HUES6 (cell line): Measurements from ENCODE around the gene CGNL1.

Experiments used
- H3K27ac ChIP-seq: 2 replicates; pipeline ENCODE4 v1.7.0; 2013; ENCODE audit warnings: low read depth, mild to moderate bottlenecking, low read length, inconsistent platforms
- H3K27me3 ChIP-seq: 2 replicates; pipeline ENCODE4 v1.6.1; 2013; ENCODE audit warnings: low read length; ENCODE audit not compliant: control insufficient read depth, insufficient read depth
- H3K36me3 ChIP-seq: 2 replicates; pipeline ENCODE4 v1.6.1; 2013; ENCODE audit warnings: low read length; ENCODE audit not compliant: control insufficient read depth, insufficient read depth
- H3K4me1 ChIP-seq: 2 replicates; pipeline ENCODE4 v1.6.1; 2013; ENCODE audit warnings: low read length; ENCODE audit not compliant: control insufficient read depth, insufficient read depth
- H3K4me3 ChIP-seq: 2 replicates; pipeline ENCODE4 v1.5.1; 2013; ENCODE audit warnings: low read depth, low read length
- H3K9ac ChIP-seq: one replicate; pipeline ENCODE4 v1.6.1; 2013; ENCODE audit warnings: mild to moderate bottlenecking, low read length
- H3K9me3 ChIP-seq: 2 replicates; pipeline ENCODE4 v1.6.1; 2013; ENCODE audit warnings: low read depth, low read length; ENCODE audit not compliant: control insufficient read depth, insufficient read depth

The CGNL1 gene

DNA sequence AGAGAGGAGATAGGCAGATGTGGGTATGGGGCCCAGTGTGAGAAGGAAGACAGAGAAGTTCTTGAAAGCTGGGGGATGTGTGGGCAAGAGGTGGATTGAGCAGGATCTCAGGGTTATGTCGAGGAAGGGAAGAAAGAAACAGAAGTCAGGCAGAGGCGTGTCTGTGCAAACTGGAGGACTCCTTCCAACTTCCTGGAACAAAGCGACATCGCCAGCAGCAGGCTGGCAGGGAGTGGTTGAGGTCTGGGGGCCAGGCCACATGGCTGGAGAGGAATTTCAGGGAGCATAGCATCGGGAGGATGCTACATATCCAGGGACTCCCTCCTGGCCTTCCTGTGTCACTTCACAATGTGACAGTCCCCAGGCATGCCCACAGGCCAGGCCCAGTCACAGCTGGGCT is 172.5 kb downstream of the CGNL1 start:
- Histone ChIP-seq H3K27me3 (no peaks in the 10 kb centered on the region), H3K27ac (no peak overlapping the region)

DNA sequence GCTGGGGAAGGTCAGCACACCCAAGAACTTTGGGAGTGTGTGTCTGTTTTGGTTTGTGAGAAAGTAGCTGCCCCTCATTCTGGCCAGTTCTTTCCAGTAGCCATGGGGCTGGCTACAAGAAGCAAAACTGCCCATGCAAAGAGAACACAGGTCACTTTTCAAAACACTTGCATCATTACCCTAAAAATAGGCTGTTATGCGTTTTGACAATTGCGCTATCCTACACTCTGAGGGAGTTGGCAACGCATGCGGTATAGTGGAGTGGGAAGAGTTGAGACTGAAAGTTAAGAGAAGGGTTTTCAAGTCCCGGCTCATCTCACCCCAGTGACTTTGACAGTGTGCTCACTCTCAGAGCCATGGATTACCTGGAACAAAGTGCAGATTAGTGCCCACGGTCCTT is 173.6 kb downstream of the CGNL1 start:
- Histone ChIP-seq H3K9ac (no peak overlapping the region), H3K27me3 (no peaks in the 10 kb centered on the region), H3K27ac (no peak overlapping the region), H3K4me3 (no peak overlapping the region), H3K4me1 (peaks cover 48% of the 10 kb centered on the region), H3K36me3 (peaks cover 59% of the 10 kb centered on the region), H3K9me3 (no peaks in the 10 kb centered on the region)

More for the DNA sequence above, 172.5 kb downstream of the CGNL1 start:
- no peaks in the 10 kb centered on the region for H3K9me3 ChIP-seq
- H3K4me1 ChIP-seq, result peaks cover 37% of the 10 kb centered on the region
- H3K9ac ChIP-seq, result no peak overlapping the region
- no peak overlapping the region for H3K4me3 ChIP-seq
- peaks cover 70% of the 10 kb centered on the region for H3K36me3 ChIP-seq

DNA sequence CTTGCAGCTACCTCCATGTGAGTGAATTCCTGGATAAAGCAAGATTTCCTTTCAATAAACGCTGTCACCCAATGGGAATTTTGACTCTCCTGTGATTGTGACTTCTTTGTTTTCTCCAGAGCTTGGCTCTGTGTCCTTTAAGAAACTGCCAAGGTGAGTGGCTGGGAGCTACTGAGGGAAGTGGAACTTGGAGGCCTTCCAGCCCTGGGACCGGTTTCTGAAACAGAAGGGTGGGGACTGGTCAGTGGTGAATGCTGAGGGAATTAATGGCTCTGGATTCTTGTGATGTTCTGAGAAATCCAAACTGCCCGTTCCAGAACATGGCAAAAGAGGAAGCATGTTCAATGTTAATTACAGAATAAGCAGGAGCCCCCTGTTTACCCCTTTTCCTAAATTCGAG is 174.3 kb downstream of the CGNL1 start:
- Histone ChIP-seq H3K27me3 (no peaks in the 10 kb centered on the region), H3K9me3 (no peaks in the 10 kb centered on the region), H3K36me3 (peaks cover 52% of the 10 kb centered on the region), H3K9ac (no peak overlapping the region), H3K4me1 (peaks cover 53% of the 10 kb centered on the region), H3K27ac (no peak overlapping the region), H3K4me3 (no peak overlapping the region)

DNA sequence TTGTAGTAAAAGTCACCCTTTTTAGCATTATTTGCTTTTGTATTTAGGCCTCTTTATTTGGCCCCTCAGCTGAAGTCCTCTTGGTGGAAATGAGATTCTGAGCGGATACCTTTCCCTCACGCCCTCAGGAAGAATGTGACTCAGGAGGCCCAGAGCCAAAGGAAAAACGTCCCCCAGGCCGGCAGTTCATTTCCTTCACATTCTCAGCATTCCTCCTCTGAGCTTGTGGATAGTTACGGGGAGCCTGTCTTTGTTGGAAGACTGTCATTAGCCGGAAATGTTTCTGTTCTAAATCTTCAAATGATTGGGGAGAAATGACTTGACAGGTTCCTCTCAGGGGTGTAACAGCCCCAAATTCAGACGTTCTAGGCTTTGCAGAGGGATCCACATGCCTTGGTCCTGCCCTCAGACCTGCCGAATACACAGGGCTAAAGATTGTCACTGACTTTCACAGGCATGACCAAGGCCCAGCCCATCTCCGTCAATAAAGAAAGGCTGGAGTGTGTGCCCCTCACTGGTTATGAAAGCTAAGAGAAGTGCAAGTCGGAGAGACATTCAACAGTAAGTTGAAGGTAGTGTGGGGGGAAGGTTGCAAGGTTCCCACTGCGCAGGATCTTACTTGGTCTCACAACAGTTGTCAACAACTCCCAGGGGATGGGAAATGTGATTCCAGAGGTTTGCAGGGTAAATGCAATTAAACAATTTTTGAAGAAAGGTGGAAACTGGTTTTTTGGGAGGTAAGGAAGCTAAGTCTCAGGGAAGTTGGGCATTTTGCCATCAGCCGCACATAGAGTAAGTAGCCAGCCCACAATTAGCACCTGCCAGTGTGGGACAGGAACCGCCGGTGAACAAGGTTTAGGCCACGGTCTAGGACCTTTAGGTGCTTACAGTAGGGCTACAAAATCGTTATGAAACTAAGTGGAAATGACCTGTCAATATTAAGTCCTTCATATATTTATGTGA is 175.7 kb downstream of the CGNL1 start:
- H3K4me1 ChIP-seq, result peaks cover 53% of the 10 kb centered on the region
- no peaks in the 10 kb centered on the region for H3K9me3 ChIP-seq
- peak overlapping the region; percentile 80; the same call in 1 of the 2 replicates for H3K27ac ChIP-seq
- H3K36me3 ChIP-seq, result peaks cover 40% of the 10 kb centered on the region
- peak overlapping the region; percentile 21; the same call in 1 of the 2 replicates for H3K4me3 ChIP-seq
- H3K9ac ChIP-seq, result peak overlapping the region; percentile 35
- no peaks in the 10 kb centered on the region for H3K27me3 ChIP-seq

DNA sequence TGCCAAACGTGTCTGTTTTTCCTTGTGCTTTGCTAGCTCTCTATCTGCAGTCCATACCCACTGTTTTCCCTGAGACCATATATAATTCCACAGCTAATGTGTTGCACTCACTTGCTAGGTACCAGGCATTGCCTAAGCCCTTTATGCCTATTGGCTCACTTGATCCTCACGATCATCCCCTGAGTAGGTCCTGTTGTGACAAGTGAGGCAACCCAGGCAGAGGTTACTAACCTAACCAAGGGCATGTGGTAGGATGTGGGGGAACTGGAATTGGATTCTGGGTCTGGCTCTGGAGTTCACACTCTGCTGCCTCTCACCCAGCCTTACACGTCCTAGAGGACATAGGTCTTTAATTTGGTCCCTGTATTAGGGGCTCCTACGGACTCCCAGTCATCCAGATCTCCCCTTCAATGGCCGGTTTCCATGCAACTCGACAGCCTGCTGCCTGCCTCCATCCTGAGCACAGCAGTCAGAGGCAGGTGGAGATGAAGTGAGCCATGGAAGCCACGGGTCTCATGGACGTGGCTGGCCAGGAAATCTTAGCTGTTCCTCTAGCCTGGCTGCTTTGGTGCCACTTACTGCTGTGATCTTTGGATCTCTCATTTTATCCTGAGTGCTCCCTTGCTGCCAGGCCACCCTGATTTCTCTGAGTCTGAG is 176.5 kb downstream of the CGNL1 start:
- Histone ChIP-seq H3K4me3 (no peak overlapping the region), H3K27ac (no peak overlapping the region), H3K27me3 (no peaks in the 10 kb centered on the region), H3K4me1 (peaks cover 53% of the 10 kb centered on the region), H3K9me3 (no peaks in the 10 kb centered on the region), H3K9ac (no peak overlapping the region), H3K36me3 (peaks cover 31% of the 10 kb centered on the region)

DNA sequence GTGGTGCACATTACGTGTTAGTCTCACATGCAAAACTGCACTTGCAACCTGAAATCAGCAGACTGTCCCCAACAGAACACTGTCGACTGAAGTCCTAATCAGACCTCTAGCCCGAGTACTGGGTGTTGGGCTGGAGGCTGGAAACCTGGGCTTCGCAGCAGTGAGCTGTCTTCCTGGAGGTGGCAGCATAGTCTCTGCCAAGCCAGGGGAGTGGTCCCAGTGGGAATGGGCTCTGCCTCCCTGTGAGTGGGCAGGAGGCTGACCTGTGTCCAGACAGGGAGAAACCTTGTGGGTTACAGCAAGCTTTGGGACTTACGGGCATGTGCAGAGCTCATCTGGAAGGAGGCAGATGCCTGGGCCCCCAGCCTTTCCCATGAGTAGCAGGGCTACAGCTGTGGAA is 177.2 kb downstream of the CGNL1 start:
- Histone ChIP-seq H3K9ac (no peak overlapping the region), H3K36me3 (peaks cover 27% of the 10 kb centered on the region), H3K27ac (no peak overlapping the region), H3K4me1 (peaks cover 53% of the 10 kb centered on the region), H3K4me3 (no peak overlapping the region), H3K9me3 (no peaks in the 10 kb centered on the region), H3K27me3 (no peaks in the 10 kb centered on the region)

- Histone ChIP-seq H3K4me1 (peaks cover 53% of the 10 kb centered on the region), H3K9ac (no peak overlapping the region), H3K36me3 (peaks cover 20% of the 10 kb centered on the region), H3K9me3 (no peaks in the 10 kb centered on the region), H3K27ac (no peak overlapping the region), H3K27me3 (no peaks in the 10 kb centered on the region), H3K4me3 (no peak overlapping the region)
Observed at GRCh38 chr15:57554063-57554811, 177.9 kb downstream of the CGNL1 start.

- H3K9ac ChIP-seq, result no peak overlapping the region
- peaks cover 50% of the 10 kb centered on the region for H3K4me1 ChIP-seq
- no peak overlapping the region for H3K4me3 ChIP-seq
- peaks cover 15% of the 10 kb centered on the region for H3K36me3 ChIP-seq
- no peaks in the 10 kb centered on the region for H3K27me3 ChIP-seq
- no peaks in the 10 kb centered on the region for H3K9me3 ChIP-seq
- H3K27ac ChIP-seq, result no peak overlapping the region
Observed at GRCh38 chr15:57554812-57555179, 178.5 kb downstream of the CGNL1 start.

DNA sequence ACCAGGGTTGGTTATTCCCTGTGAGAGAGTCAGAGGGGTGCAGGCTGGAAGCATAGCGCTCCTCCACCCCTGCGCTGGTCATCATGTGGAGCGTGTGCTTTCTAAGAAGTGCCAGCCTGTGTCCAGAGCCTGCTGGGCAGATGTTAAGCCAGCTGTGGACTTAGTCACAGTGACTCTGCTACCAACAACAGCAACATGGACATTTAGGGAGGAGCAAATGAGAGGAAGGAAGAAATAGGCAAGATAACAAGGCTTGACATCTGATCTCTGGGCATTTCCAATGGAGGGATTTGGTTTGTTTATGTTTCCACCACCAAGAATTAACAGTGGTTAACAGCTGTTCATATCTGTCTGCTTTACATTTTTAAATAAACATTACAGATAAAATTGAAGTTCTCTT is 179.0 kb downstream of the CGNL1 start:
- Histone ChIP-seq H3K9me3 (no peaks in the 10 kb centered on the region), H3K4me1 (peaks cover 48% of the 10 kb centered on the region), H3K4me3 (no peak overlapping the region), H3K27ac (no peak overlapping the region), H3K9ac (no peak overlapping the region), H3K36me3 (peaks cover 11% of the 10 kb centered on the region; the same call in 1 of the 2 replicates), H3K27me3 (no peaks in the 10 kb centered on the region)

DNA sequence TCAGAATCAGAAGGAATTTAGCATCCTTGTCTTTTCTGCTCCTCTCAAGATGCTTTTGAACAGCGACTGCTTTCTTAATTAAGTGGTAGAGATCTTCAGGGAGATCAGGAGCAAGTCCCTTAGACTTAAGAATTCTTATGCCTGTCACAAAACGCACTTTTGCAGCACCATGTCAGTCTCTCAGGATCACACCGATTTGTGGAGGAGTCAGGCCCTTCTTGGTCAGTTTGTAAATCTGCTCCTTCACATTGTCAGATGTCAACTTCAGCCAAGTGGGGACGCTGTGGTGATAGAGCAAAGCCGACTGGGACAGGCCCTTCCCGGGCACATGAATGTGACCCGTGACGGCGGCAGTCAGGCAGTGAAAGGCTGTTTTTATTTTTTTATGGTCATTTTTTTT is 179.7 kb downstream of the CGNL1 start:
- no peak overlapping the region for H3K4me3 ChIP-seq
- peaks cover 42% of the 10 kb centered on the region for H3K4me1 ChIP-seq

More for the DNA sequence above, 179.7 kb downstream of the CGNL1 start:
- H3K27me3 ChIP-seq, result no peaks in the 10 kb centered on the region
- H3K36me3 ChIP-seq, result 0 out of 2 replicates have a peak, but pooled peaks cover 3% of the 10 kb centered on the region
- H3K9ac ChIP-seq, result no peak overlapping the region
- H3K9me3 ChIP-seq, result no peaks in the 10 kb centered on the region
- no peak overlapping the region for H3K27ac ChIP-seq
